AG08395 (cell line): Measurements from ENCODE around the gene ZNF208.
"Not testable (repeated sequence)": the region's sequence is repeated elsewhere in the genome, so short reads cannot be mapped to it uniquely, and the experiment has no call there.

Experiments
- DNase-seq: peaks from one replicate; pipeline ENCODE4 v3.0.0; 2012; ENCODE audit warnings: mixed read lengths, low spot score

ZNF208 gene

DNA sequence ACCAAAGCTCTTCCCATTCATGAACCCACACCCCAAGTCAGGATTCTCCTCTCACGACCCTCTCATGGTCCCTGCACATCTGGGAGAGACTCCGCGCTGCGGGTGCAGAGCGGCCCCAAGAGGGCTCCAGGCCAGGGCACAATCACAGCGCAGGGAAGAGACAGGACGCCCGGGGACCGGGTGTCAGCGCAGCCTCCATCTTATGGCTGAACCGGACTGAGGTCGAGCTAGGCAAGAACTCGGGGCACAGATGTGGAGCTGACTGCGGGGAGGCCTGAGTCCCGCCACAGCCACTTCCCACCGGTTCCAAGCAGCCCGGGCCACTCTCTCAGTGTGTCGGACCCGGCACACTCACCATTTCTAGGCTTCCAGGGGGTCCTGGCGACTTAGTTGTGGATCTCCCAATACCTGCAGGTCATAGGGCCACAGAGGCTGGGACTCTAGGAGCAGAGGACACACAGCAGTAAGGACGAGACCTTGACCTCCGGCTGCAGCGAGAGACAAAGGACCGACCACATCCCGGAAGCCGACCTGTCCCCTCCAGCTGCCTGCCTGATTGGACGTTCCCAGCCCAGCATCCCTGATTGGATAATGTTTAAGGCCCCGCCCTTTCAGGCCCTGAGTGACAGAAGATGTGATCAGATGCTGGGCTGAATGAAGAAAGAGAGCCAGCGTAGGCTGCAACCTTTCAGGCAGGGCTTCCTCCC is at the start of gene ZNF208:
TSS of gene ZNF208 (minus strand) at position 507 of the 707 bp plus-strand sequence. CDS start at position 358, 149 bp downstream.
- not testable (repeated sequence) for DNase-seq

DNA sequence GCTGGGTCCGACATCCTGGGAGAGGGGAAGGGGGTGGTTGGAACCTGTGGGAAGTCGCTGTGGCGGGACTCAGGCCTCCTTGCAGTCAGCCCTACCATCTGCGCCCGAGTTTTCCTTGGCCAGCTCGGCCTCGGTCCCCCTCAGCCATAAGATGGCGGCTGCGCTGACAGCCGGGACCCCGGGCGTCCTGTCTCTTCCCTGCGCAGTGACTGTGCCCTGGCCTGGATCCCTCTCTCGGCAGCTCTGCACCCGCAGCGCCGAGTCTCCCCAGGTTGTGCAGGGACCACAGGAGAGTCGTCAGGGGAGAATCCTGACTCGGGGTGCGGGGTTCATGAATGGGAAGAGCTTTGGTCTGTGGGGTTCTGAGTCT is 41.9 kb upstream of the ZNF208 start:
- DNase-seq, result no peak

DNA sequence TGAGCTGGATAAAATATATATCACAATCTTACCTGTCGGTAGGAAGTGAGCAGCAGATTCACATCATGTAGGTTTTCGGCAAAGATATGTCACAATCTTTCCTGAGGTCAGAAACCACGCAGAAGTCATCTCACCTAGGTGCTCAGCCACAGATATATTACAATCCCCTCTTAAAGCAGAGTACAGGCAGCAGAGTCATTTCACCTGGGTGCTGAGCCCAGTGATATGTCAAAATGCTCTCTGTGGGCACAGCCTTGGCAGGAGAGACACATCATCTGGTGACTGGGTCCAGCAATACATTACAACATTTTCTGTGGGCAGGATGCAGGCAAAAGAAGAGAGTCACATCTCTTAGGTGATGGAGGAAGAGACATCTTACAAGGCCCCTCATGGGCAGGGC is 30.4 kb upstream of the ZNF208 start:
- not testable (repeated sequence) for DNase-seq

GRCh38 chr19:22030680-22031079 is 19.9 kb upstream of the ZNF208 start:
- DNase-seq, result no peak

DNA sequence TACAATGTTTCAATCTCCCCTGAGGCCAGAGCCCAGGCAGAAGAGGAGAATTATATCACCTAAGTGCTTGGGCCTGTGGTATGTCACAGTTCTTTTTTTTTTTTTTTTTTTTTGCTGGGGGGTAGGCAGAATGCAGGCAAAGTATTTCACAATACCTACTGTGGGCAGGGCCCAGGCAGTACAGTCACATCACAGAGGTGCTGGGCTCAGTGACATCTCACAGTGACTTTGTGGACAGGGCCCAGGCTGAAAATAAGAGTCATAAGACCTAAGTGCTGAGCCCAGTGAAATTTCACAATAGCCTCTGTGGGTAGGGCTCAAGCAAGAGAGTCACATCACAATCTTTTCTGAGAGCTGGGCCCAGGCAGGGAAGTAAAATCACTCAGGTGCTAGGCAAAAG is 15.9 kb upstream of the ZNF208 start:
- DNase-seq, result no peak

DNA sequence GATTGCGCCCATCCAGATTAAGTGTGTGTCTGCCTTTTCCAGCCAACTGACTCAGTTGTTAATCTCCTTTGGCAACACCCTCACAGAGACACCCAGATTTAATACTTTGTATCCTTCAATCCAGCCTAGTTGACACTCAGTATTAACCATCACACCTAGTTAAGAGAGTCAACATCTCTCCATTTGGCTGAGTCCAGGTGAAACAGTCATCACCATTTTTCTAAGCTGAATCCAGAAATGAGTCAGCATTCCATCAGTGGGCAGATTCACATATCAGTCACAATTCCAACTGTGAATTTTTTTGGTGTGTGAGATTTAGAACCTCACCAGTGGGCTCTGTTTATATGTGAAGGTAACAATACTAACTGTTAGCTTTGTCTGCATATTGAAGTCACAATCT is 14.8 kb upstream of the ZNF208 start:
- DNase-seq, result not testable (repeated sequence)

- DNase-seq, result no peak
Measured at GRCh38 chr19:21970466-21970865, 40.3 kb downstream of the ZNF208 start.

DNA sequence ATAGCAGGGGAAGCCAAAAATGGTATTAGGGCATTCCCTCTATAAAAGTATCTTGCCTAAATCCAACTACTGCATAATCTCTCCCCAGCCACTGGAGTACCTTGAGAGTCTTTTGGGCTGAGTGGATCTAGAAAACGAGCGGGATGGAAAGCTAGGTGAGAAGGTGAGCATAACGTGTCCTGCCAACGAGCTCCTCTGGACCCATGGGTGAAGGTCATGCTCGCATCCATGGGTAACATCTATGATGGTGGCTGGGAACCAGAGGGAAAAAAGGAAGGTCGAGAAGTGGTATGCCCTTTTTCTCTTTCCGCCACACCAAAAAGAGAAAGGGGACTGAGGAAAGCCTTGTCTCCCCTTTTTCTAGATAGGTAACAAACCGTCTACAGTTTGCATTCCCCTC is 63.0 kb downstream of the ZNF208 start:
- DNase-seq, result no peak

DNA sequence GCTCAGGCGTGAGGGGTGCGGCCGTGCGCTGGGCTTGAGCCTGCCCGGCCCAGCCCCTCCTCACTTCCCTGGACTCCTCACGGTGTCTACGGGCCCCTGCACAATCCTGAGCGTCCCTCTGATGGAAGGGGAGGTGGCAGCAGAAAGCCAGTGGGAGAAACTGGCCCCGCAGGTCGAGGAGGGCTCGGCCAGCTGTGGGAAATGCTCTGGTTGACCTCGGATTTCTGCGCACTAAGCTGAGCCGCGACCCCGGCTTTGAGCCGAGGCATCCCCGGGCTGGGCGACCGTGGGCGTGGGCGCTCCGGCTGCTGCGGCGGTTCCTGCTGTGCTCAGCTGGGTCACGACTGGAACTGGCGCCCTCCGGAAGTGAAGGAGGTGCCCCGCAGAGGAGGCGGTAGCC is 70.1 kb downstream of the ZNF208 start:
- no peak for DNase-seq

DNA sequence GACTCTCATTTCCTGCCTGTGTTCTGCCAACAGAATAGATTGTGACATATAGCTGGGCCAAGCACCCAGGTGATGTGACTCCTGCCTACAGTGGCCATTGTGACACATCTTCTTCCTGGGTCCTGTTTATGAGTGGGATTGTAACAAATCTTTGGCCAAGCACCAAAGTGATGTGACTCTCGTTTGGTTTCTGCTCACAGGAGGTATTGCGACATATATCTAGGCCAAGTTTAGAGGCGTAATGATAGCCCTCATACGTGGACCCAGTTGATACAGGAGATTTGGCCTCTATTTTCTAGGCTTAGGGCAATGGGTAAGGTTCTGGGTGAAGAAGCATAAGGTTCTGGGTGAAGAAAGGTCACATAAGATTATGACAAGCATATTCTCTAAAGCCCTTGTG is 76.2 kb downstream of the ZNF208 start:
- no peak for DNase-seq

GRCh38 chr19:21934131-21934530 is 76.6 kb downstream of the ZNF208 start:
- DNase-seq, result no peak

DNA sequence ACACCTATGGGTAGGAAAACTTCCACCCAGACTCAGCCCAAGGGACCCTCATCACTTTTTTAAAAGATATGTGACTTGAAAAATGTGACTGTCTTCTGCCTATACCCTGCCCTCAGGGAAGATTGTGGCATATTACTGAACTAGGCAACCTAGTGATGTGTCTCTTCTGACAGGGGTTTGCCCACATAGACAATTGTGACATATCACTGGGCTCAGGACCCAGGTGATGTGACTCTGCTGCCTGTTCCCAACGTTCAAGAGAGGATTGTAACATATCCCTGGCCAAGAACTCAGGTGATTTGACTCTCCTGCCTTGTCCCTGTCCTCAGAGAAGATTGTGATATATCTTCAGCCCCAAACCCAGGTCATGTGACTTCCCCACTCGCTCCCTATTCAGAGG is 88.5 kb downstream of the ZNF208 start:
- DNase-seq, result no peak

- no peak for DNase-seq
Measured at GRCh38 chr19:21921691-21922180, 89.0 kb downstream of the ZNF208 start.

DNA sequence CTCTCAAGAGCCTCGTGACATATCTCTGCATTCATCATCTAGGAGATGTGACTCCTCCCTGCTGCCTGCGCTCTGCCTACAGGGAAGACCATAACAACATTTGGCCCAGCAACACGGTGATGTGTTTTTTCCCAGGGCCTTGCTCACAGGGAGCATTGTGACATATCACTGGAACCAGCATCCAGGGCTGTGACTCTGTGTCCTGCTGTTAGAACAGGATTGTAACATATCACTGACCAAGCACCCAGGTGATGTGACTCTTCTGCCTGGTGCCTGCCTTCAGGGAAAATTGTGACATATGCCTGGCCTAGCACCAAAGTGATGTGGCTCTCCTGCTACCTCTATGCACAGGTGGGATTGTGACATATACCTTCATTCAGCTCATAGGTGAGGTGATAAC is 95.3 kb downstream of the ZNF208 start:
- no peak for DNase-seq

DNA sequence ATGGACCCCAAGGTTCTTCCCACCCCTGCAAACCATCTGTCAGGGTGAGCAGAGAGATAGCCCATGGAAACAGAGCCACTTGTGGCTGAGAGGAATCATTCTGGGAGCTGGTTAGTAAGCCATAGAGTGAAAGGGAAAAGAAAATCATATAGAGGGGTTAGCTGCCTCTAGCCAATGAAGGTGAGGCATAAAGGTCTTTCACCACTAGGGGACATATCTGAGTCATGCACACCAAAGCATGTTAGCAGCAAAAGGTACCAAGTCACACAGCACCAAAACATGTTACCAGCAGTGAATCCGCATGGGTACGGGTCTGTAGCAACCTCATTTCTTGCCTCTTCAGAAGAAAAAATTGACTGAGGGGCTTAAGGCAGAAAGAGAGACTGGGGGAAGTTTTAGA is 98.1 kb downstream of the ZNF208 start:
- no peak for DNase-seq

GRCh38 chr19:21910318-21910717 is 100.4 kb downstream of the ZNF208 start:
- DNase-seq, result no peak

GRCh38 chr19:21908066-21908465 is 102.7 kb downstream of the ZNF208 start:
- no peak for DNase-seq

DNA sequence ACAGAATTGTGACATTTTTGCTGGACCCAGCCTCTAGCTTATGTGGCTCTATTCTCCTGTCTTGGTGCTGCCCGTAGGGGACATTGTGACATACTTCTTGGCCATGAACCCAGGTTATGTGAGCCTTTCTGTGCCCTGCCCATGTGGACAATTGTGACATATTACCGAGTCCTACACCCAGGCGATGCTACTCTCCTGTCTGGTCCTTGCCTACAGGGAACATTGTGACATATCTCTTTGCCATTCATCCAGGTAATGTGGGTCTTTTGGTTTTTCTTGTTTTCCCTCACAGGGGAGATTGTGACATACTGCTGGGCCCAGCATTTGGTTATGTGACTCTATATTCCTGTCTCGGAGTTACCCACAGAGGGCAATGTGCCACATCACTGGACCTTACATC is 103.2 kb downstream of the ZNF208 start:
- DNase-seq, result no peak

DNA sequence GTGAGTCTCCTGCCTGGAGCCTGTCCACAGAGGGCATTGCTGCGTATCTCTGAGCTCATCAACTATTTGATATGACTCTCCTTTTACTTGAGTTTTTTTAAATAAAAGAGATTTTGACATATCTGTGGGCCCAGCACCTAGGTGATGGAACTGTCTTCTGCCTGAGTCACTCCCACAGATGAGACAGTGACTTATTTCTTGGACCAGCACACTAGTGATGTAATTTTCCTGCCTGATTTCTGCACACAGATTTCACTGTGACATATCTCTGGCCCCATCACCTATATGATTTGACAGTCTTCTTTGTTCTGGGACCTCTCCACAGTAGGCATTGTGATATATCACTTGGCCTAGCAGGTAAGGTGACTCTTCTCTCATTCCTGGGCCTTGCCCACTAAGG is 108.2 kb downstream of the ZNF208 start:
- DNase-seq, result no peak

- no peak for DNase-seq
Measured at GRCh38 chr19:21901861-21902260, 108.9 kb downstream of the ZNF208 start.

GRCh38 chr19:21900401-21900800 is 110.3 kb downstream of the ZNF208 start:
- no peak for DNase-seq

DNA sequence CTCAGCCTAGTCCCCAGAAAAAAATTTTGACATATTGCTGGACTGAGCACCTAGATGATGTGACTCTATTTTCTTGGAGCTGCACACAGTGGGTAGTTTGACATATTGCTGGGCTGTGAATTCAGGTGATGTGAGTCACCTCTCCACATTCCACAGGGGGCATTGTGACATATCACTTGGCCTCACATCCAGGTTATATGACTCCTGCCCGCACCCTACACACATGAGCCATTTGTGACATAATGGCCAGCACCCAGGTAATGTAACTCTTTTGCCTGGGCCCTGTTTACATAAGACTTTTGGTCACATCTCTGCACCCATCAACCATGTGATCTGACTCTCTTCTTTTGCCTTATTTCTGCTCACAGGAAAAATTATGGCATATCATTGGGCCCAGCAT is 119.7 kb downstream of the ZNF208 start:
- DNase-seq, result no peak

- DNase-seq, result not testable (repeated sequence)
Measured at GRCh38 chr19:21890017-21890416, 120.7 kb downstream of the ZNF208 start.

DNA sequence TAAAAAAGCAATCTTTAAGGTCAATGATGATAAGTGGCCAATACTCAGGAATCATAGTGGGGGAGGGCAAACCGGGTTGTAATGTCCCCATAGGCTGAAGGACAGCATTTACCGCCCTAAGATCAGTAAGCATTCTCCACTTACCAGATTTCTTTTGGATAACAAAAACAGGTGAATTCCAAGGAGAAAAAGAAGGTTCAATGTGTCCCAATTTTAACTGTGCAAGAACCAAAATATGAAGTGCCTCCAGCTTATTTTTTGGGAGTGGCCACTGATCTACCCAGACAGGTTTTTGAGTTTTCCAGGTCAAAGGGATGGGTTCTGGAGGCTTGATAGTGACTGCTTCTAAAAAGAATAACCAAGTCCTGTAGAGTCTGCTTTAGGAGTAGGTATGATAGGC is 125.2 kb downstream of the ZNF208 start:
- DNase-seq, result not testable (repeated sequence)
